Nephron (organoid): ENCODE results near the gene TFF3.

ENCODE experiments used
- H3K27ac Mint-ChIP-seq, 3 experiments: 2 replicates each; pipeline ENCODE4 v1.8.0; 2020; ENCODE audit warnings: mixed read lengths in 3 of 3, mild to moderate bottlenecking in 2 of 3, moderate library complexity in 1 of 3
- H3K27me3 Mint-ChIP-seq: 2 replicates; pipeline ENCODE4 v1.8.0; 2021; ENCODE audit warnings: low read depth, mild to moderate bottlenecking, moderate library complexity, mixed read lengths
- H3K36me3 Mint-ChIP-seq: 2 replicates; pipeline ENCODE4 v1.8.0; 2020; ENCODE audit warnings: low read depth, mixed read lengths
- H3K4me1 Mint-ChIP-seq: 2 replicates; pipeline ENCODE4 v1.8.0; 2020; ENCODE audit warnings: mixed read lengths
- H3K4me3 Mint-ChIP-seq, 3 experiments: 2 replicates each; pipeline ENCODE4 v1.8.0; 2020; ENCODE audit warnings: mild to moderate bottlenecking in 3 of 3, mixed read lengths in 3 of 3, moderate library complexity in 2 of 3
- H3K9me3 Mint-ChIP-seq: 2 replicates; pipeline ENCODE4 v1.8.0; 2020; ENCODE audit warnings: mixed read lengths
- CTCF ChIP-seq, 3 experiments: fragments of 200-600 bp; sonication (generic); IDR thresholded peaks; one replicate each; pipeline ENCODE4 v1.5.0; 2021; ENCODE audit warnings: antibody characterized with exemption in 3 of 3; ENCODE audit not compliant: unreplicated experiment in 3 of 3

The TFF3 gene

DNA sequence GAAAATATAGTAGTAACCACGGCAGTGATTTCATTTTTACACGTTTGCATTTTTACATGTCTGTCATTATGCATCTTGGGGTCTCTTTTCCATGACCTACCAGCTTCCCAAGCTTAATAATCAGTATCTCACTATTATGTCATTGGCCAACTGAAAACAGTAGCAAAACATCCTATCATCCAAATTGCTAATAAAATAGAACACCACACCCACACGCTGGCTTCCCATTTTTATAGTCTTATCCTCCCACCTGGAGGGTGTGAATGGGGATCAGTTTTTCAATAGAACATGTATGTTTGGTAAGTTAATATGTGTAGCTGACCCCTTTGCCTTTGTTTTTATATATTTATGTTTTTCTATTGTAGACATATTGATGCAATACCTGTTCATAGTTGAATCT, 11.8 kb downstream of the TFF3 start:
- Mint-ChIP-seq H3K9me3 (no peaks in the 10 kb centered on the region), H3K27ac (no peak overlapping the region), H3K4me3 (no peak overlapping the region), H3K4me1 (peaks cover 1% of the 10 kb centered on the region), H3K36me3 (no peaks in the 10 kb centered on the region), H3K27me3 (peaks cover 20% of the 10 kb centered on the region)
- TF ChIP-seq CTCF (IDR thresholded peaks at IDR 0.05; ENCODE audit: unreplicated experiment in 3 of 3): no peak

- no peaks in the 10 kb centered on the region for H3K4me1 Mint-ChIP-seq
- H3K9me3 Mint-ChIP-seq: no peaks in the 10 kb centered on the region
- TF ChIP-seq CTCF (IDR thresholded peaks at IDR 0.05; ENCODE audit: unreplicated experiment in 3 of 3): no peak
- H3K27me3 Mint-ChIP-seq: peaks cover 20% of the 10 kb centered on the region
- H3K27ac Mint-ChIP-seq: no peak overlapping the region
- H3K4me3 Mint-ChIP-seq: no peak overlapping the region
- H3K36me3 Mint-ChIP-seq: no peaks in the 10 kb centered on the region
Measured at GRCh38 chr21:42302794-42303193, 12.4 kb downstream of the TFF3 start.

DNA sequence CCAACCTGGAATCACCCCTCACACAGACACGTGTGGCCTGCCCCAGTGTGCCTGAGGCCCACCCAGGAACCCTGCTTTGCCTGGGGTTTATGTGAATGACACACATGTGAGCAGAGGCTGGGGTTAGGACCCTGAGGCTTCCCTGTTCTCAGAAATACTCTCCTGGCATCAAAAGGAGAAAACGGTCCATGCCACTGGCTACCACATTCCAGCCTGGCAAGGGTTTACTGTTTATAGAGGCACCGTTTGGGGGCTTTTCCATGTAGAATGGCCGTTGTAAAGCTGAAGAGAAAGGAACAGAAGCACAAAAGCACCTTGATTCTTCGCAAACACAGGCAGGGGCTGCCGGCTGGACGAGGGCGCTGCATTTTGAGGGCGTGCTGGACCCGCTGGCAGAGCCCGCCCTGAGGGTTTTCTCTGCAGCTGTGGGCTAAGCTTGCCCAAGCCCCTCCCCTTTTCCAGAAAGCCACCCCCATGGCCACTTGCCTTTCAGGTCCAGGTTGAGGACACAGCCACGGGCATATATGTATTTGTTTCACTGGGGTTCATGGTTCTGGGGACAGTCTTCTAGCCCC, 13.0 kb downstream of the TFF3 start:
- Mint-ChIP-seq H3K4me3 (no peak overlapping the region), H3K4me1 (no peaks in the 10 kb centered on the region), H3K9me3 (no peaks in the 10 kb centered on the region), H3K27ac (no peak overlapping the region), H3K27me3 (peaks cover 22% of the 10 kb centered on the region), H3K36me3 (no peaks in the 10 kb centered on the region)
- TF ChIP-seq CTCF (IDR thresholded peaks at IDR 0.05; ENCODE audit: unreplicated experiment in 3 of 3): no peak

DNA sequence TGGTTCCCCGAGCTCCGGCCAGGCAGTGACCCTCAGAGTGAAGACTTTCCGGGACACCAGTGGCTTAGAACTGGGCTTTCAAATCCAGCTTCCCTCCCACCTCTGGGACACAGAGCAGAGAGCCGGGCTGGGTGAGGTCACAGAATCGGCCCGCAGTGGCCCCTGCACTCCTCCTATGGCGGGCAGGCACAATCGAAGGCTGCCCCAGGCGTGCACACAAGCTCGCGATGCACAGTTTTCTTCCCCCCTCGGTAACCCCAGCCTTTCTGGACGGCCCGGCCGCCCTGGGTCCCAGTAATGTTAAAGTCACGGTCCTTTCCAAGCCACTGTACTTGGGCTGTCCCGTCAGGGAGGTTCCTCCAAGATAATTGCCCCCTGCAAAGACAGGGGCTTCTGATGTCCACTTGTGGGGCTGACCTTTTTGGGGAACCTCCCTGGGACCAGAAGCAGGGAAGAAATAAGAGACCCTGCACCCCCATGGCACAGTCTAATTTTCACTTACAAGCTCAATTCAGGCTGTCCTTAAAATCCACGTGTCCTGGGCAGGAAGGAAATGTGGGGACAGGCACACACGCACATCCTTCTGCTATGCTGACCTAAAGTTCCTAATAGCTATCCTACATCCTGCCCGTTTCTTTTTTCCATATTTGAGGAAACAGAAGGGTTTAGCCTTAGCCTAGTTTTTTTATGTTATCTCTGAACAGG, 13.7 kb downstream of the TFF3 start:
- Mint-ChIP-seq H3K36me3 (no peaks in the 10 kb centered on the region), H3K27ac (no peak overlapping the region), H3K27me3 (peaks cover 24% of the 10 kb centered on the region), H3K4me3 (no peak overlapping the region), H3K4me1 (no peaks in the 10 kb centered on the region), H3K9me3 (no peaks in the 10 kb centered on the region)
- no peak for TF ChIP-seq CTCF (IDR thresholded peaks at IDR 0.05; ENCODE audit: unreplicated experiment in 3 of 3)

DNA sequence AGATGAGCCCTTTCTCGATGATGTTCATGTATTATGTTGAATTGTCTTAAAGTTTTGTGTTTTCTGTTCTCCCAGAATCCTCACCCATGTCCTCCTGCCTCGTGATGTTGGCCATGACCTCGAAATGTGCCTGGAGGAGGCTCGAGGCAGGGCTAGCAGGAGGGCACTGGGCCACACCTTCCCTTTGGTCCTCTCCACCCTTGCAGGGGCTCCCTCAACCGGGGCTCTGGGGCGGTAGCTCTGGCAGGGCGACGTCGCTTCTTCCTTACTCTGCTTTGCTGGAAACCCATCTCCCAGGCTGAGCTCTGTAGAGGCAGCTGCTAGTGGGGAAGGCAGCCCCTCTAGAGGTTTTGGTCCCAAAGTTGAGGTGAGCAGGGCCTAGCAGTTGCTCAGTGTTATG, 14.3 kb downstream of the TFF3 start:
- H3K36me3 Mint-ChIP-seq: no peaks in the 10 kb centered on the region
- H3K4me3 Mint-ChIP-seq: no peak overlapping the region
- H3K9me3 Mint-ChIP-seq: no peaks in the 10 kb centered on the region
- H3K27ac Mint-ChIP-seq: no peak overlapping the region
- peaks cover 20% of the 10 kb centered on the region for H3K27me3 Mint-ChIP-seq
- H3K4me1 Mint-ChIP-seq: no peaks in the 10 kb centered on the region
- TF ChIP-seq CTCF (IDR thresholded peaks at IDR 0.05; ENCODE audit: unreplicated experiment in 3 of 3): no peak

DNA sequence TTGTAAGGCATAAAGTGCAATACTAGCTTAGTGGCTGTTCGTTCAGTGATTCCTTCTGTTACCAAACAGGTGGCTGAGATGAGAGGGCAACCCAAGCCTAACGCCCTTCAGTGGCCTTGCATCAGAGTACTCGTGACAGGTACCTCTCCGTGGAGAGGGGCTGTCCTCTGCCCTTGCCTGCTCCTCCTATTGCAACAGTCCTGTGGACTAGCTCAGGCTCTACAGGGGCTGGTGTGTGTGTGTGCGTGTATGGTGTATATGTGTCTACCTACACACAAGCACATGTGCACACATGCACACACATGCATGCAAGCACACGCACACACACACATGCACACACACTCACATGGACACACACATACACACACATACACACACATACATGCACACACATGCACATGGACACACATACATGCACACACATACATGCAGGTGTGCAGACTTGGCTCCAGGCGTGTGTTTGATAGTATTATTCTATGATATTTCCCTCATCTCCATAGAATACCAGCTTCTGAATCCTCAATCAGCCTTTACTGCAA, 15.1 kb downstream of the TFF3 start:
- Mint-ChIP-seq H3K4me3 (no peak overlapping the region), H3K27me3 (peaks cover 16% of the 10 kb centered on the region), H3K36me3 (no peaks in the 10 kb centered on the region), H3K4me1 (peaks cover 5% of the 10 kb centered on the region), H3K9me3 (no peaks in the 10 kb centered on the region), H3K27ac (no peak overlapping the region)
- no peak for TF ChIP-seq CTCF (IDR thresholded peaks at IDR 0.05; ENCODE audit: unreplicated experiment in 3 of 3)
